Naive thymus-derived CD4-positive, alpha-beta T cell (primary cell): ENCODE results near the gene PDCD4. TPM values are rescaled to one million over a fixed set of nuclear protein-coding genes. Genes with fewer than 3 reads are reported as not detected.

Source experiments
- ATAC-seq: fragments of 150-1000 bp; cut with Tn5 transposase; 2 replicates; pipeline ENCODE4 v1.10.0; 2021; ENCODE audit warnings: mild to moderate bottlenecking, moderate library complexity
- CTCF ChIA-PET: fragments of 350-600 bp; sonication (Branson Sonifier 250); formaldehyde crosslinking; loops from one replicate; lab custom pipeline; 2021; ENCODE audit warnings: antibody characterized with exemption; lab: Charles Lee
- POLR2A ChIA-PET: fragments of 350-600 bp; sonication (Branson Sonifier 250); formaldehyde crosslinking; loops from one replicate; lab custom pipeline; 2021; ENCODE audit warnings: antibody characterized with exemption, inconsistent platforms; lab: Charles Lee
- DNase-seq, 9 donors: peaks; one replicate each; pipeline versions ENCODE4 v3.0.0 to v3.0.0-alpha.2; 2020 to 2022; ENCODE audit warnings: mixed read lengths in 1 of 9
- H3K27ac ChIP-seq: one replicate; pipeline ENCODE4 v1.7.0; 2013; ENCODE audit warnings: mild to moderate bottlenecking, low read depth, low read length, moderate library complexity
- H3K27me3 ChIP-seq, 2 donors: one replicate each; pipeline ENCODE4 v1.7.0; 2013; ENCODE audit warnings: low read length in 2 of 2, mild to moderate bottlenecking in 2 of 2, moderate library complexity in 2 of 2; ENCODE audit not compliant: control insufficient read depth in 2 of 2, insufficient read depth in 2 of 2
- H3K36me3 ChIP-seq, 3 experiments: 1 replicate in 2 of 3; 2 replicates in 1 of 3; pipeline ENCODE4 v1.7.0; 2013; ENCODE audit warnings: low read length in 3 of 3, mild to moderate bottlenecking in 3 of 3, moderate library complexity in 1 of 3; ENCODE audit not compliant: insufficient read depth in 3 of 3, control insufficient read depth in 2 of 3
- H3K4me1 ChIP-seq, 2 donors: one replicate each; pipeline ENCODE4 v1.7.0; 2013; ENCODE audit warnings: low read length in 2 of 2, mild to moderate bottlenecking in 2 of 2, moderate library complexity in 1 of 2; ENCODE audit not compliant: control insufficient read depth in 2 of 2, insufficient read depth in 2 of 2
- H3K4me3 ChIP-seq: 2 replicates; pipeline ENCODE4 v1.7.0; 2013; ENCODE audit warnings: mild to moderate bottlenecking, low read length
- H3K9me3 ChIP-seq, 3 experiments: 1 replicate in 2 of 3; 2 replicates in 1 of 3; pipeline ENCODE4 v1.7.0; 2013; ENCODE audit warnings: low read length in 3 of 3; ENCODE audit not compliant: control insufficient read depth in 2 of 3
- H3K27ac Mint-ChIP-seq, 9 donors: one replicate each; pipeline ENCODE4 v1.8.0; 2020 to 2022; ENCODE audit warnings: mixed read lengths in 9 of 9, mild to moderate bottlenecking in 8 of 9, moderate library complexity in 5 of 9, inconsistent platforms in 2 of 9
- H3K27me3 Mint-ChIP-seq, 5 donors: one replicate each; pipeline ENCODE4 v1.8.0; 2021 to 2022; ENCODE audit warnings: mixed read lengths in 5 of 5, mild to moderate bottlenecking in 1 of 5
- H3K36me3 Mint-ChIP-seq, 5 donors: one replicate each; pipeline ENCODE4 v1.8.0; 2020 to 2022; ENCODE audit warnings: mixed read lengths in 5 of 5, mild to moderate bottlenecking in 3 of 5, inconsistent platforms in 1 of 5
- H3K4me1 Mint-ChIP-seq, 7 donors: one replicate each; pipeline ENCODE4 v1.8.0; 2020 to 2022; ENCODE audit warnings: mixed read lengths in 7 of 7, mild to moderate bottlenecking in 3 of 7, inconsistent platforms in 1 of 7
- H3K4me3 Mint-ChIP-seq, 10 donors: one replicate each; pipeline ENCODE4 v1.8.0; 2020 to 2022; ENCODE audit warnings: mild to moderate bottlenecking in 10 of 10, mixed read lengths in 10 of 10, moderate library complexity in 6 of 10, inconsistent platforms in 2 of 10
- H3K9me3 Mint-ChIP-seq, 11 donors: one replicate each; pipeline ENCODE4 v1.8.0; 2020 to 2022; ENCODE audit warnings: mixed read lengths in 11 of 11, mild to moderate bottlenecking in 4 of 11, inconsistent platforms in 1 of 11, moderate library complexity in 1 of 11
- intact Hi-C, 2 donors: fragments of 100-400 bp; cut with micrococcal nuclease; formaldehyde crosslinking; loops; one replicate each; pipeline ENCODE4 v1.15.1; 2023
- polyA plus RNA-seq, 2 donors: library from polyadenylated mRNA; unstranded; fragments of 300-500 nt; fragmentation: Illumina TruSeq; gene quantifications; one replicate each; pipeline ENCODE4 v1.2.3, GENCODE V29; 2021
- total RNA-seq, 6 experiments: library from RNA in 5 of 6; stranded (reverse) in 5 of 6; gene quantifications; 1 replicate in 5 of 6; 2 replicates in 1 of 6; pipeline ENCODE4 v1.2.3 and lab custom pipeline; 2021 to 2026

The PDCD4 gene
- total and polyA plus RNA-seq, 7 experiments from 2014 or later, result 93.7 to 295 (median 253) TPM

GRCh38 chr10:110867807-110868465 is 3.8 kb upstream of the PDCD4 start:
- Mint-ChIP-seq H3K4me3 (peak overlapping the region; percentile 54 to 99 (median 95)), H3K36me3 (peaks cover 0 to 19% (median 4%) of the 10 kb centered on the region in 5 donors), H3K27me3 (peaks cover 0 to 2% (median 0%) of the 10 kb centered on the region in 5 donors), H3K27ac (peak overlapping the region; percentile 94 to 100 (median 99)), H3K9me3 (peaks cover 0 to 7% (median 0%) of the 10 kb centered on the region in 11 donors), H3K4me1 (peaks cover 74 to 89% (median 87%) of the 10 kb centered on the region in 7 donors)
- ATAC-seq (no peak), DNase-seq (no peak)
- POLR2A ChIA-PET, result interaction anchor here (0.8 to 4.6 kb wide), 20 partner anchors 8 to 124 kb away, joined by 3 to 46 read pairs (median 4); partner anchors contain the start of genes BBIP1 and SHOC2
- no peaks in the 10 kb centered on the region for H3K27me3 ChIP-seq
- H3K4me1 ChIP-seq, result peaks cover 82 to 83% of the 10 kb centered on the region in 2 donors
- H3K4me3 ChIP-seq, result peak overlapping the region; percentile 27
- peak overlapping the region; percentile 100 for H3K27ac ChIP-seq
- H3K36me3 ChIP-seq, result peaks cover 0 to 8% (median 0%) of the 10 kb centered on the region in 3 experiments
- H3K9me3 ChIP-seq, result no peaks in the 10 kb centered on the region
- CTCF ChIA-PET, result interaction anchor here (0.6 to 2.5 kb wide), 9 partner anchors 10 to 367 kb away, joined by 3 to 7 read pairs (median 5); no protein-coding TSS in a partner anchor
- intact Hi-C loops, result loop anchor here (5.0 to 10.0 kb wide), 5 partner anchors 301 to 943 kb away; partner anchors contain the start of genes DUSP5 (in 1 of the 2), SMC3 (in 1 of the 2) and XPNPEP1 (in 1 of the 2)

GRCh38 chr10:110868981-110869380 is 2.7 kb upstream of the PDCD4 start:
- peak overlapping the region; percentile 100 for H3K27ac ChIP-seq
- peak; percentile 14 for ATAC-seq

GRCh38 chr10:110870823-110871297 is 868 bp upstream of the PDCD4 start:
- H3K36me3 Mint-ChIP-seq, result peaks cover 4 to 21% (median 4%) of the 10 kb centered on the region in 5 donors
- H3K27me3 Mint-ChIP-seq, result peaks cover 0 to 2% (median 0%) of the 10 kb centered on the region in 5 donors
- ChIA-PET CTCF (interaction anchor here (0.8 to 2.1 kb wide), 3 partner anchors 10 to 68 kb away, joined by 3 to 7 read pairs (median 4); no protein-coding TSS in a partner anchor), POLR2A (interaction anchor here (0.9 to 3.6 kb wide), 13 partner anchors 9 to 120 kb away, joined by 3 to 76 read pairs (median 6); no protein-coding TSS in a partner anchor)
- H3K4me1 Mint-ChIP-seq, result peaks cover 49 to 78% (median 69%) of the 10 kb centered on the region in 7 donors
- no peaks in the 10 kb centered on the region for H3K27me3 ChIP-seq
- peak overlapping the region; percentile 79 to 99 (median 96) for H3K4me3 Mint-ChIP-seq
- no peak for ATAC-seq
- peak overlapping the region; percentile 100 for H3K27ac ChIP-seq
- H3K4me1 ChIP-seq, result peaks cover 54 to 71% of the 10 kb centered on the region in 2 donors
- intact Hi-C loops, result loop anchor here (1.0 to 5.0 kb wide), 9 partner anchors 11 to 659 kb away; partner anchors contain the start of genes BBIP1 (in 1 of the 2), DUSP5 (in 1 of the 2), SHOC2 (in 1 of the 2) and SMC3 (in 1 of the 2)
- peaks cover 0 to 8% (median 0%) of the 10 kb centered on the region in 3 experiments for H3K36me3 ChIP-seq
- H3K9me3 Mint-ChIP-seq, result peaks cover 0 to 7% (median 0%) of the 10 kb centered on the region in 11 donors
- H3K4me3 ChIP-seq, result peak overlapping the region; percentile 78
- H3K9me3 ChIP-seq, result no peaks in the 10 kb centered on the region
- DNase-seq, result no peak
- H3K27ac Mint-ChIP-seq, result peak overlapping the region; percentile 94 to 100 (median 99)

More at GRCh38 chr10:110868981-110869380, 2.7 kb upstream of the PDCD4 start:
- peak overlapping the region; percentile 27 for H3K4me3 ChIP-seq
- peaks cover 0 to 8% (median 0%) of the 10 kb centered on the region in 3 experiments for H3K36me3 ChIP-seq
- peak overlapping the region; percentile 79 to 99 (median 96) for H3K4me3 Mint-ChIP-seq
- H3K27me3 Mint-ChIP-seq, result peaks cover 0 to 2% (median 0%) of the 10 kb centered on the region in 5 donors
- intact Hi-C loops, result loop anchor here (5.0 to 10.0 kb wide), 5 partner anchors 302 to 944 kb away; partner anchors contain the start of genes DUSP5 (in 1 of the 2), SMC3 (in 1 of the 2) and XPNPEP1 (in 1 of the 2)
- H3K27ac Mint-ChIP-seq, result peak overlapping the region; percentile 94 to 100 (median 99)
- peaks cover 0 to 7% (median 0%) of the 10 kb centered on the region in 11 donors for H3K9me3 Mint-ChIP-seq
- ChIA-PET POLR2A (interaction anchor here (1.3 to 4.6 kb wide), 6 partner anchors 8 to 66 kb away, joined by 3 to 46 read pairs (median 7); partner anchors contain the start of genes BBIP1 and SHOC2), CTCF (interaction anchor here (0.6 to 2.5 kb wide), 5 partner anchors 11 to 959 kb away, joined by 3 to 7 read pairs (median 3); no protein-coding TSS in a partner anchor)
- peak in 7 of 9 donors; percentile 64 to 82 (median 79) for DNase-seq
- H3K4me1 ChIP-seq, result peaks cover 72 to 74% of the 10 kb centered on the region in 2 donors
- H3K36me3 Mint-ChIP-seq, result peaks cover 0 to 20% (median 4%) of the 10 kb centered on the region in 5 donors
- peaks cover 66 to 84% (median 76%) of the 10 kb centered on the region in 7 donors for H3K4me1 Mint-ChIP-seq
- H3K9me3 ChIP-seq, result no peaks in the 10 kb centered on the region
- H3K27me3 ChIP-seq, result no peaks in the 10 kb centered on the region

- Histone ChIP-seq H3K27me3 (no peaks in the 10 kb centered on the region), H3K36me3 (peaks cover 0 to 8% (median 0%) of the 10 kb centered on the region in 3 experiments), H3K27ac (peak overlapping the region; percentile 100), H3K4me1 (peaks cover 45 to 70% of the 10 kb centered on the region in 2 donors), H3K9me3 (no peaks in the 10 kb centered on the region), H3K4me3 (peak overlapping the region; percentile 78)
- Mint-ChIP-seq H3K9me3 (peaks cover 0 to 7% (median 0%) of the 10 kb centered on the region in 11 donors), H3K27ac (peak overlapping the region; percentile 95 to 100 (median 99)), H3K36me3 (peaks cover 4 to 24% (median 6%) of the 10 kb centered on the region in 5 donors), H3K4me1 (peaks cover 37 to 74% (median 65%) of the 10 kb centered on the region in 7 donors), H3K4me3 (peak overlapping the region; percentile 79 to 97 (median 96)), H3K27me3 (peaks cover 0 to 2% (median 0%) of the 10 kb centered on the region in 5 donors)
- ChIA-PET CTCF (interaction anchor here (0.9 to 1.9 kb wide), 10 partner anchors 8 to 126 kb away, joined by 3 to 6 read pairs (median 4); no protein-coding TSS in a partner anchor), POLR2A (interaction anchor here (0.6 to 3.6 kb wide), 23 partner anchors 8 to 200 kb away, joined by 3 to 76 read pairs (median 4); partner anchors contain the start of genes BBIP1 and SHOC2)
- intact Hi-C loops, result loop anchor here (1.0 to 5.0 kb wide), 16 partner anchors 8 to 664 kb away; partner anchors contain the start of genes BBIP1 (in 1 of the 2), DUSP5 (in 1 of the 2), SHOC2 (in 1 of the 2) and SMC3 (in 1 of the 2)
- DNase-seq, result peak; percentile 59 to 99 (median 94)
- peak; percentile 83 for ATAC-seq
Measured at GRCh38 chr10:110872145-110872983, 636 bp downstream of the PDCD4 start.
